Activated naive CD4-positive, alpha-beta T cell treated with anti-CD3 and anti-CD28 coated beads for 36 hours (primary cell): ENCODE measurements around the gene TP73. TPM values are rescaled to one million over a fixed set of nuclear protein-coding genes. Genes with fewer than 3 reads are reported as not detected.

ENCODE experiments used
- CTCF ChIA-PET: fragments of 350-600 bp; sonication (Branson Sonifier 250); formaldehyde crosslinking; loops from one replicate; lab custom pipeline; 2021; ENCODE audit warnings: antibody characterized with exemption; lab: Charles Lee
- DNase-seq: peaks from one replicate; pipeline ENCODE4 v3.0.0-alpha.2; 2020
- H3K27ac Mint-ChIP-seq: one replicate; pipeline ENCODE4 v1.8.0; 2021; ENCODE audit warnings: mild to moderate bottlenecking, mixed read lengths
- H3K27me3 Mint-ChIP-seq: one replicate; pipeline ENCODE4 v1.8.0; 2021; ENCODE audit warnings: low read depth, mixed read lengths
- H3K36me3 Mint-ChIP-seq: one replicate; pipeline ENCODE4 v1.8.0; 2021; ENCODE audit warnings: low read depth, mixed read lengths
- H3K4me1 Mint-ChIP-seq: one replicate; pipeline ENCODE4 v1.8.0; 2021; ENCODE audit warnings: low read depth, mixed read lengths
- H3K4me3 Mint-ChIP-seq: one replicate; pipeline ENCODE4 v1.8.0; 2021; ENCODE audit warnings: mild to moderate bottlenecking, moderate library complexity, mixed read lengths
- H3K9me3 Mint-ChIP-seq: one replicate; pipeline ENCODE4 v1.8.0; 2021; ENCODE audit warnings: mixed read lengths
- intact Hi-C: fragments of 100-400 bp; cut with micrococcal nuclease; formaldehyde crosslinking; loops from one replicate; pipeline ENCODE4 v1.15.1; 2023
- total RNA-seq, 2 experiments: library from RNA; stranded (reverse); gene quantifications; one replicate each; pipeline ENCODE4 v1.2.3, GENCODE V29; 2021

TP73 gene
- total RNA-seq, 2 experiments from 2014 or later: 0.20 to 0.43 TPM

- CTCF ChIA-PET: no interaction called here
- Mint-ChIP-seq H3K4me1 (peaks cover 12% of the 10 kb centered on the region), H3K36me3 (no peaks in the 10 kb centered on the region), H3K9me3 (no peaks in the 10 kb centered on the region), H3K27me3 (no peaks in the 10 kb centered on the region), H3K27ac (peak within 1 kb of the TSS; percentile 8), H3K4me3 (peak within 1 kb of the TSS; percentile 65)
- intact Hi-C loops: loop anchor here (1.0 to 2.0 kb wide), 4 partner anchors 23 to 128 kb away; partner anchors contain the start of genes C1orf174, CEP104, DFFB and LRRC47
- DNase-seq: no peak
Observed at GRCh38 chr1:3772715-3773571, 120.6 kb downstream of the TP73 start, which contains the start of gene SMIM1. TSS of gene SMIM1 (plus strand) at chr1:3772749. CDS start at chr1:3775374, 2,625 bp downstream.

DNA sequence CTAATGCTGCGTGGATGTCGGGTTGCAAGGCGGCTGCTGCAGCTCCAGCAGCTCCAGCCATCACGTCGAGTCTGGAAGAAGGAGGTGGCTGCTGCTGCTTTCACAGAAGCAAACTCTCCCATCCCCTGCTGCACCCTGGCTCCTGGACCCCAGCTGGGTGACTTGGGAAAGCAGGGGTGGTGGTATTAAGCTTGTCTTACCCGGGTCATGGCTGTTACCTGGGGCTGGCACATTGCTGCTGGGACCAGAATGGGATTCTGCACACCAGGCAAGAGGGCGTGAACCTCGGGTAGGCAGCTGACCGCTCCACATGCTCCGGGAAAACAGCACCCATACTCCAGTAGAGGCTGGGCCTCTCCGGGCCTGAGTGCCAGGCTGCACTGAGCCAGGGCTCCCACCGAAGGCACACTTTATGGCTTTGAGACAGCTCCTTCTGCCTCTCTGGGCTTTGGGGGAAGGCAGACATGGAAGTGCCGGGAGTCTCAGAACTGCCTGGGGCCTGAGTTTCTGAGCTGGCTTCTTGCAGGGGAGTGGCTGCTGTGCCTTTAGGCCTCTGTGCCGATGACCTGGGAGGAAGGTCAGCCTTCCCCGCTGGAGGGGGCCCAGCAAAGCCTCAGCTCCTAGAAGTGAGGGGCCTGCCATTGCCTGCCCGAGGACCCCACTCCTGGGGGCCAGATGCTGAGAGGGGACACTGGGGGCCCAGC is 121.4 kb downstream of the TP73 start:
- Mint-ChIP-seq H3K4me1 (peaks cover 12% of the 10 kb centered on the region), H3K27me3 (no peaks in the 10 kb centered on the region), H3K9me3 (no peaks in the 10 kb centered on the region), H3K36me3 (no peaks in the 10 kb centered on the region), H3K27ac (no peak overlapping the region), H3K4me3 (no peak overlapping the region)
- DNase-seq: no peak
- CTCF ChIA-PET: no interaction called here
- intact Hi-C loops: loop anchor here (2.0 kb wide), 1 partner anchor 127 kb away; the partner anchor contains the start of gene C1orf174

- DNase-seq: no peak
- no peak overlapping the region for H3K27ac Mint-ChIP-seq
- intact Hi-C loops: no loop called here
- H3K4me3 Mint-ChIP-seq: no peak overlapping the region
- H3K27me3 Mint-ChIP-seq: no peaks in the 10 kb centered on the region
- CTCF ChIA-PET: no interaction called here
- H3K36me3 Mint-ChIP-seq: no peaks in the 10 kb centered on the region
- peaks cover 12% of the 10 kb centered on the region for H3K4me1 Mint-ChIP-seq
- no peaks in the 10 kb centered on the region for H3K9me3 Mint-ChIP-seq
Observed at GRCh38 chr1:3774276-3774945, 122.1 kb downstream of the TP73 start.

GRCh38 chr1:3774946-3775489 is 122.7 kb downstream of the TP73 start:
- H3K4me3 Mint-ChIP-seq: no peak overlapping the region
- intact Hi-C loops: no loop called here
- no peaks in the 10 kb centered on the region for H3K9me3 Mint-ChIP-seq
- H3K27ac Mint-ChIP-seq: no peak overlapping the region
- DNase-seq: no peak
- CTCF ChIA-PET: interaction anchor here (1.2 to 1.6 kb wide), 3 partner anchors 9 to 26 kb away, joined by 3 to 5 read pairs (median 3); partner anchors contain the start of gene LRRC47
- H3K27me3 Mint-ChIP-seq: no peaks in the 10 kb centered on the region
- peaks cover 5% of the 10 kb centered on the region for H3K36me3 Mint-ChIP-seq
- peaks cover 12% of the 10 kb centered on the region for H3K4me1 Mint-ChIP-seq

- H3K27me3 Mint-ChIP-seq: no peaks in the 10 kb centered on the region
- CTCF ChIA-PET: interaction anchor here (1.2 to 1.6 kb wide), 3 partner anchors 9 to 26 kb away, joined by 3 to 5 read pairs (median 3); partner anchors contain the start of gene LRRC47
- intact Hi-C loops: loop anchor here (1.0 kb wide), 1 partner anchor 26 kb away; no protein-coding TSS in a partner anchor
- H3K27ac Mint-ChIP-seq: no peak overlapping the region
- no peaks in the 10 kb centered on the region for H3K9me3 Mint-ChIP-seq
- peak; percentile 60 for DNase-seq
- peaks cover 10% of the 10 kb centered on the region for H3K4me1 Mint-ChIP-seq
- H3K4me3 Mint-ChIP-seq: no peak overlapping the region
- peaks cover 11% of the 10 kb centered on the region for H3K36me3 Mint-ChIP-seq
Observed at GRCh38 chr1:3775490-3776230, 123.3 kb downstream of the TP73 start.

GRCh38 chr1:3776231-3776961 is 124.1 kb downstream of the TP73 start:
- no peak overlapping the region for H3K27ac Mint-ChIP-seq
- no peaks in the 10 kb centered on the region for H3K27me3 Mint-ChIP-seq
- no peak overlapping the region for H3K4me3 Mint-ChIP-seq
- no peaks in the 10 kb centered on the region for H3K9me3 Mint-ChIP-seq
- intact Hi-C loops: loop anchor here (1.0 kb wide), 1 partner anchor 25 kb away; no protein-coding TSS in a partner anchor
- DNase-seq: no peak
- H3K36me3 Mint-ChIP-seq: peaks cover 15% of the 10 kb centered on the region
- CTCF ChIA-PET: interaction anchor here (1.2 to 1.6 kb wide), 3 partner anchors 8 to 25 kb away, joined by 3 to 5 read pairs (median 3); partner anchors contain the start of gene LRRC47
- H3K4me1 Mint-ChIP-seq: peaks cover 5% of the 10 kb centered on the region

GRCh38 chr1:3777078-3777547 is 124.8 kb downstream of the TP73 start:
- Mint-ChIP-seq H3K36me3 (peaks cover 17% of the 10 kb centered on the region), H3K27ac (no peak overlapping the region), H3K27me3 (no peaks in the 10 kb centered on the region), H3K9me3 (no peaks in the 10 kb centered on the region), H3K4me3 (no peak overlapping the region), H3K4me1 (no peaks in the 10 kb centered on the region)
- CTCF ChIA-PET: no interaction called here
- no peak for DNase-seq
- intact Hi-C loops: no loop called here

GRCh38 chr1:3777647-3778589 is 125.6 kb downstream of the TP73 start:
- no peaks in the 10 kb centered on the region for H3K27me3 Mint-ChIP-seq
- H3K27ac Mint-ChIP-seq: no peak overlapping the region
- H3K9me3 Mint-ChIP-seq: no peaks in the 10 kb centered on the region
- DNase-seq: no peak
- intact Hi-C loops: no loop called here
- CTCF ChIA-PET: interaction anchor here (0.5 to 1.3 kb wide), 2 partner anchors 9 to 26 kb away, joined by 3 read pairs; no protein-coding TSS in a partner anchor
- peaks cover 17% of the 10 kb centered on the region for H3K36me3 Mint-ChIP-seq
- no peak overlapping the region for H3K4me3 Mint-ChIP-seq
- H3K4me1 Mint-ChIP-seq: no peaks in the 10 kb centered on the region

GRCh38 chr1:3778590-3779264 is 126.4 kb downstream of the TP73 start:
- CTCF ChIA-PET: interaction anchor here (0.5 to 1.3 kb wide), 2 partner anchors 8 to 25 kb away, joined by 3 read pairs; no protein-coding TSS in a partner anchor
- no peak overlapping the region for H3K27ac Mint-ChIP-seq
- no peaks in the 10 kb centered on the region for H3K27me3 Mint-ChIP-seq
- H3K36me3 Mint-ChIP-seq: peaks cover 17% of the 10 kb centered on the region
- H3K4me1 Mint-ChIP-seq: no peaks in the 10 kb centered on the region
- no peak overlapping the region for H3K4me3 Mint-ChIP-seq
- DNase-seq: no peak
- H3K9me3 Mint-ChIP-seq: no peaks in the 10 kb centered on the region
- intact Hi-C loops: no loop called here
